K562 (cell line): ENCODE data around the gene FAM174C. TPM values are rescaled to one million over a fixed set of nuclear protein-coding genes. Genes with fewer than 3 reads are reported as not detected.
A peak's percentile ranks its signal among the peaks of the same experiment; 100 is the strongest.

ENCODE experiments used
- ARID4B ChIP-seq: sonication (generic); formaldehyde crosslinking; IDR thresholded peaks from 2 replicates; pipeline ENCODE4 v1.8.0; 2022; ENCODE audit warnings: mild to moderate bottlenecking, missing genetic modification reagents
- ARNT ChIP-seq, 2 experiments: fragments of 450-650 bp; IDR thresholded peaks; 2 replicates each; pipeline ENCODE4 v1.6.1; 2016; ENCODE audit warnings: mild to moderate bottlenecking in 1 of 2
- CREB3 ChIP-seq: fragments of 450-650 bp; conservative IDR thresholded peaks from 2 replicates; pipeline ENCODE4 v1.6.1; 2016; ENCODE audit warnings: missing genetic modification characterization, low read depth, mild to moderate bottlenecking, missing compliant biosample characterization, moderate library complexity
- E2F6 ChIP-seq, 2 experiments: IDR thresholded peaks; 2 replicates each; pipeline ENCODE4 v1.6.1; 2011; ENCODE audit warnings: borderline replicate concordance in 1 of 2, control low read depth in 1 of 2, low read depth in 1 of 2, low read length in 1 of 2, mild to moderate bottlenecking in 1 of 2, mixed read lengths in 1 of 2, moderate library complexity in 1 of 2; ENCODE audit not compliant: insufficient read depth in 1 of 2, insufficient read length in 1 of 2, poor library complexity in 1 of 2, severe bottlenecking in 1 of 2; ENCODE audit errors: extremely low read depth in 1 of 2
- FOXK2 ChIP-seq, 2 experiments: fragments of 450-650 bp; IDR thresholded peaks in 1 of 2; conservative IDR thresholded peaks in 1 of 2; 2 replicates each; pipeline ENCODE4 v1.6.1; 2016; ENCODE audit warnings: low read depth in 2 of 2, mild to moderate bottlenecking in 1 of 2
- HCFC1 ChIP-seq: IDR thresholded peaks from 2 replicates; pipeline ENCODE4 v1.6.1; 2012; ENCODE audit warnings: low read depth, low read length, improper control_type of control experiment
- KDM4B ChIP-seq, 2 experiments: fragments of 450-650 bp in 1 of 2; sonication (generic) in 1 of 2; IDR thresholded peaks; 2 replicates each; pipeline ENCODE4 v1.6.1; 2016 to 2017; ENCODE audit warnings: borderline replicate concordance in 2 of 2, antibody characterized with exemption in 1 of 2, low read depth in 1 of 2, mild to moderate bottlenecking in 1 of 2
- MEF2D ChIP-seq: conservative IDR thresholded peaks from 2 replicates; pipeline ENCODE4 v1.6.1; 2016; ENCODE audit warnings: low read depth, missing genetic modification characterization, missing compliant biosample characterization
- MIER1 ChIP-seq: fragments of 450-650 bp; IDR thresholded peaks from 2 replicates; pipeline ENCODE4 v1.6.1; 2016; ENCODE audit warnings: antibody characterized with exemption, mild to moderate bottlenecking, low read depth
- MYC ChIP-seq, 2 experiments: fragments of 250-450 bp in 1 of 2; sonication (Bioruptor Pico) in 1 of 2; IDR thresholded peaks; 2 replicates each; pipeline versions ENCODE4 v1.5.1 to v1.6.1; 2012 to 2021; ENCODE audit warnings: low read depth in 2 of 2, borderline replicate concordance in 1 of 2, improper control_type of control experiment in 1 of 2, low read length in 1 of 2, mild to moderate bottlenecking in 1 of 2, moderate library complexity in 1 of 2
- NR2C2 ChIP-seq, 2 experiments: fragments of 200-800 bp in 1 of 2; sonication (Bioruptor generic) in 1 of 2; sonication (generic) in 1 of 2; formaldehyde crosslinking in 1 of 2; IDR thresholded peaks; 2 replicates each; pipeline versions ENCODE4 v1.6.1 to v1.8.0; 2016 to 2022; ENCODE audit warnings: mild to moderate bottlenecking in 1 of 2, missing compliant biosample characterization in 1 of 2, missing genetic modification characterization in 1 of 2, missing genetic modification reagents in 1 of 2
- SIX5 ChIP-seq, 2 experiments: IDR thresholded peaks; 2 replicates each; pipeline ENCODE4 v1.6.1; 2011; ENCODE audit warnings: low read length in 2 of 2, borderline replicate concordance in 1 of 2, low read depth in 1 of 2, mild to moderate bottlenecking in 1 of 2, moderate library complexity in 1 of 2; ENCODE audit not compliant: insufficient read depth in 1 of 2
- THRAP3 ChIP-seq: fragments of 450-650 bp; IDR thresholded peaks from 2 replicates; pipeline ENCODE4 v1.6.1; 2016; ENCODE audit warnings: mild to moderate bottlenecking, inconsistent platforms, borderline replicate concordance
- ZBTB12 ChIP-seq: fragments of 250-450 bp; sonication (Bioruptor Pico); IDR thresholded peaks from 2 replicates; pipeline ENCODE4 v1.4.0; 2020
- ZBTB17 ChIP-seq: fragments of 450-650 bp; formaldehyde crosslinking; IDR thresholded peaks from 2 replicates; pipeline ENCODE4 v1.4.0; 2020; ENCODE audit warnings: mild to moderate bottlenecking
- ZNF263 ChIP-seq: sonication (generic); formaldehyde crosslinking; IDR thresholded peaks from 2 replicates; pipeline ENCODE4 v1.8.0; 2022; ENCODE audit warnings: mild to moderate bottlenecking, missing genetic modification reagents, borderline replicate concordance
- ZNF384 ChIP-seq: IDR thresholded peaks from 2 replicates; pipeline ENCODE4 v1.6.1; 2012; ENCODE audit warnings: low read depth, low read length, improper control_type of control experiment
- polyA plus RNA-seq, 8 experiments: library from polyadenylated mRNA; depleted of rRNA in 4 of 8; stranded (reverse) in 5 of 8; unstranded in 3 of 8; fragments of >200 nt; fragmentation: Nextera tagmentation in 2 of 8; fragmentation: Illumina TruSeq in 1 of 8; extraction: Ambion mirVana in 2 of 8; extraction: Trizol in 1 of 8; gene quantifications; 2 replicates each; pipeline versions ENCODE4 v1.2.1 to v1.2.3, GENCODE V29; 2011 to 2014; ENCODE audit warnings: inconsistent platforms in 1 of 8, missing spikeins in 1 of 8
- total RNA-seq, 7 experiments: library from RNA; depleted of rRNA in 6 of 7; stranded (reverse); fragments of >200 nt in 6 of 7; fragmentation: Illumina TruSeq in 2 of 7; extraction: Trizol in 2 of 7; gene quantifications; 2 replicates each; pipeline versions ENCODE4 v1.2.1 to v1.2.3, GENCODE V29; 2011 to 2021; ENCODE audit warnings: low replicate concordance in 1 of 7

FAM174C gene
- total and polyA plus RNA-seq, 9 of the 15 experiments (the other 6 are each of a cell fraction or from before 2014, with no cell fraction given): 0.66 to 89.6 (median 20.3) TPM

GRCh38 chr19:1275976-1276627 lies 772 bp downstream of the FAM174C start (continued):
- TF ChIP-seq ARID4B (CRISPR knock-in tag) (peak; percentile 23), E2F6 (IDR thresholded peaks at IDR 0.05; ENCODE audit: borderline replicate concordance in 1 of 2, extremely low read depth in 1 of 2, insufficient read depth in 1 of 2, insufficient read length in 1 of 2, low read depth in 1 of 2, low read length in 1 of 2, poor library complexity in 1 of 2, severe bottlenecking in 1 of 2) (peak; percentile 40 to 75), THRAP3 (no peak), MYC (IDR thresholded peaks at IDR 0.05; ENCODE audit: low read depth, low read length) (no peak), MYC (CRISPR knock-in tag; IDR thresholded peaks at IDR 0.05; ENCODE audit: borderline replicate concordance, low read depth) (peak; percentile 89; the same call in 1 of the 2 replicates), FOXK2 (conservative IDR thresholded peaks at IDR 0.05 in 1 of 2, IDR thresholded peaks at IDR 0.05 in 1 of 2; ENCODE audit: low read depth in 2 of 2) (peak in 1 of 2 experiments; percentile 6; a peak in 1 of 4 replicates), ZNF384 (no peak), MEF2D (tag) (no peak), NR2C2 (CRISPR knock-in tag; IDR thresholded peaks at IDR 0.05) (no peak), NR2C2 (tag; IDR thresholded peaks at IDR 0.05) (peak; percentile 78; the same call in 1 of the 2 replicates), ZBTB12 (CRISPR knock-in tag) (no peak), KDM4B (IDR thresholded peaks at IDR 0.05; ENCODE audit: borderline replicate concordance in 2 of 2, low read depth in 1 of 2) (0 out of 4 replicates have a peak, but pooled peaks of 1 of the 2 experiments have one; percentile 75), HCFC1 (no peak), SIX5 (IDR thresholded peaks at IDR 0.05; ENCODE audit: borderline replicate concordance in 1 of 2, insufficient read depth in 1 of 2, low read depth in 1 of 2, low read length in 2 of 2) (no peak), MIER1 (0 out of 2 replicates have a peak, but pooled peaks have one; percentile 23), ZNF263 (CRISPR knock-in tag) (0 out of 2 replicates have a peak, but pooled peaks have one; percentile 53), ARNT (IDR thresholded peaks at IDR 0.05) (no peak), ZBTB17 (CRISPR knock-in tag) (0 out of 2 replicates have a peak, but pooled peaks have one; percentile 16), CREB3 (no peak)
